ENCODE data around the gene BTBD10. TPM values are rescaled to one million over a fixed set of nuclear protein-coding genes. Genes with fewer than 3 reads are reported as not detected.
"Not testable (repeated sequence)": the region's sequence is repeated elsewhere in the genome, so short reads cannot be mapped to it uniquely, and the experiment has no call there.

The BTBD10 gene
- total RNA-seq, 1 donor from 2014 or later: 24.7 TPM

- H3K4me3 Mint-ChIP-seq: no peak overlapping the region
- no peak for DNase-seq (ENCODE audit: extremely low spot score, unreplicated experiment)
- H3K4me1 Mint-ChIP-seq (ENCODE audit: unreplicated experiment): no peaks in the 10 kb centered on the region
- H3K27me3 Mint-ChIP-seq: no peaks in the 10 kb centered on the region
- no peak overlapping the region for H3K27ac Mint-ChIP-seq
- TF ChIP-seq CTCF (conservative IDR thresholded peaks at IDR 0.05): no peak
- H3K9me3 Mint-ChIP-seq: peaks cover 4% of the 10 kb centered on the region
- H3K36me3 Mint-ChIP-seq: peaks cover 31% of the 10 kb centered on the region
These were observed 57.8 kb downstream of the BTBD10 start for GRCh38 chr11:13405220-13405619.

DNA sequence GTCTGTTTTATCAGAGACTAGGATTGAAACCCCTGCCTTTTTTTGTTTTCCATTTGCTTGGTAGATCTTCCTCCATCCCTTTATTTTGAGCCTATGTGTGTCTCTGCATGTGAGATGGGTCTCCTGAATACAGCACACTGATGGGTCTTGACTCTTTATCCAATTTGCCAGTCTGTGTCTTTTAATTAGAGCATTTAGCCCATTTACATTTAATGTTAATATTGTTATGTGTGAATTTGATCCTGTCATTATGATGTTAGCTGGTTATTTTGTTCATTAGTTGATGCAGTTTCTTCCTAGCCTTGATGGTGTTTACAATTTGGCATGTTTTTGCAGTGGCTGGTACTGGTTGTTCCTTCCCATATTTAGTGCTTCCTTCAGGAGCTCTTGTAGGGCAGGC lies 64.7 kb downstream of the BTBD10 start:
- H3K4me3 Mint-ChIP-seq; H3K27ac Mint-ChIP-seq; H3K4me1 Mint-ChIP-seq (ENCODE audit: unreplicated experiment); H3K27me3 Mint-ChIP-seq; H3K9me3 Mint-ChIP-seq; DNase-seq (ENCODE audit: extremely low spot score, unreplicated experiment): not testable (repeated sequence)
- peaks cover 23% of the 10 kb centered on the region for H3K36me3 Mint-ChIP-seq

DNA sequence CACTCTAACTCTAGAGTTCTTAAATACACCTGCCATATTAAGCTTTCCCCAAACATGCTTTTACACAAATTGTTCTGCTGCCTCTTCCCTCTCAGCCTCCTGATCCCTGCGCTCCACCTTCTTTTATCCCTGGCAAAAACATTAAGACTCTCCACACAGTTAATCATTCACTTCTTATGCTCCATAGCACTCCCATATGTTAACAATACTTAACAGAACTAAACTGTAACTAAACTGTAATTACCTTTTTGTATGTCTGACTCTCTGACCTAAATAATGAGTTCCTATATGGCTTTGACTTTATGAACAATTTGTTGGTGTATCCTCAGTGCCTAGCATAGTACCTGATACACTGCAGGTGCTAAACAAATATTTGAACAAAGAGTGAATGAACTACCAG lies 71.8 kb downstream of the BTBD10 start:
- Mint-ChIP-seq H3K36me3 (peaks cover 27% of the 10 kb centered on the region), H3K9me3 (no peaks in the 10 kb centered on the region), H3K27ac (no peak overlapping the region), H3K27me3 (no peaks in the 10 kb centered on the region), H3K4me3 (no peak overlapping the region), H3K4me1 (ENCODE audit: unreplicated experiment) (no peaks in the 10 kb centered on the region)
- no peak for TF ChIP-seq CTCF (conservative IDR thresholded peaks at IDR 0.05)
- no peak for DNase-seq (ENCODE audit: extremely low spot score, unreplicated experiment)

GRCh38 chr11:13388741-13389140 lies 74.3 kb downstream of the BTBD10 start:
- Mint-ChIP-seq H3K36me3 (peaks cover 27% of the 10 kb centered on the region), H3K4me3 (no peak overlapping the region), H3K27me3 (no peaks in the 10 kb centered on the region), H3K27ac (no peak overlapping the region), H3K4me1 (ENCODE audit: unreplicated experiment) (no peaks in the 10 kb centered on the region), H3K9me3 (no peaks in the 10 kb centered on the region)
- TF ChIP-seq CTCF (conservative IDR thresholded peaks at IDR 0.05): no peak
- DNase-seq (ENCODE audit: extremely low spot score, unreplicated experiment): no peak

DNA sequence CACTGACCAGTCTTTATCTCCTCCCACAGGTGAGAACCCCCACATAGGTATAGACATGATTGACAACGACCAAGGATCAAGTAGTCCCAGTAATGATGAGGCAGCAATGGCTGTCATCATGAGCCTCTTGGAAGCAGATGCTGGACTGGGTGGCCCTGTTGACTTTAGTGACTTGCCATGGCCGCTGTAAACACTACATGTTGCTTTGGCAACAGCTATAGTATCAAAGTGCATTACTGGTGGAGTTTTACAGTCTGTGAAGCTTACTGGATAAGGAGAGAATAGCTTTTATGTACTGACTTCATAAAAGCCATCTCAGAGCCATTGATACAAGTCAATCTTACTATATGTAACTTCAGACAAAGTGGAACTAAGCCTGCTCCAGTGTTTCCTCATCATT lies 76.5 kb downstream of the BTBD10 start:
- Mint-ChIP-seq H3K36me3 (peaks cover 33% of the 10 kb centered on the region), H3K9me3 (no peaks in the 10 kb centered on the region)
- TF ChIP-seq CTCF (conservative IDR thresholded peaks at IDR 0.05): no peak

GRCh38 chr11:13384908-13385640 lies 77.9 kb downstream of the BTBD10 start:
- DNase-seq (ENCODE audit: extremely low spot score, unreplicated experiment): no peak
- Mint-ChIP-seq H3K36me3 (peaks cover 31% of the 10 kb centered on the region), H3K27ac (no peak overlapping the region), H3K9me3 (no peaks in the 10 kb centered on the region), H3K4me3 (no peak overlapping the region), H3K27me3 (no peaks in the 10 kb centered on the region), H3K4me1 (ENCODE audit: unreplicated experiment) (no peaks in the 10 kb centered on the region)
- peak; percentile 79 for TF ChIP-seq CTCF (conservative IDR thresholded peaks at IDR 0.05)

More for the DNA sequence above, 76.5 kb downstream of the BTBD10 start:
- no peak for DNase-seq (ENCODE audit: extremely low spot score, unreplicated experiment)
- Mint-ChIP-seq H3K4me3 (no peak overlapping the region), H3K27ac (no peak overlapping the region), H3K27me3 (no peaks in the 10 kb centered on the region), H3K4me1 (ENCODE audit: unreplicated experiment) (no peaks in the 10 kb centered on the region)
